ENCODE results near the gene CDH16. TPM values are rescaled to one million over a fixed set of nuclear protein-coding genes. Genes with fewer than 3 reads are reported as not detected.

Gene CDH16
- total and polyA plus RNA-seq, 2 of the 13 experiments (the other 11 are each of a cell fraction or from before 2014, with no cell fraction given): 2.7 to 3.9 TPM

GRCh38 chr16:66954097-66954659, 35.5 kb upstream of the CDH16 start (continued):
- peak; percentile 72 for TF ChIP-seq ERF (CRISPR knock-in tag; IDR thresholded peaks at IDR 0.05)
- TF ChIP-seq RCOR2 (CRISPR knock-in tag; IDR thresholded peaks at IDR 0.05): peak; percentile 66; the same call in 1 of the 2 replicates
- no peak for TF ChIP-seq POLR2AphosphoS5 (IDR thresholded peaks at IDR 0.05; ENCODE audit: low read depth, low read length)
- TF ChIP-seq MATR3 (CRISPR knock-in tag; IDR thresholded peaks at IDR 0.05): no peak
- no peak for TF ChIP-seq AGO1 (IDR thresholded peaks at IDR 0.05; ENCODE audit: low read depth, low read length, poor library complexity, severe bottlenecking)
- TF ChIP-seq ZNF580 (CRISPR knock-in tag; IDR thresholded peaks at IDR 0.05; ENCODE audit: borderline replicate concordance, low read depth): peak; percentile 49; the same call in 1 of the 2 replicates
- 0 out of 2 replicates have a peak, but pooled peaks have one; percentile 29 for TF ChIP-seq RFX3 (CRISPR knock-in tag; IDR thresholded peaks at IDR 0.05)
- peak; percentile 46; the same call in 1 of the 2 replicates for TF ChIP-seq DRAP1 (CRISPR knock-in tag; IDR thresholded peaks at IDR 0.05)
- no peak for TF ChIP-seq TEF (CRISPR knock-in tag; IDR thresholded peaks at IDR 0.05)
- peak; percentile 71; the same call in 1 of the 2 replicates for TF ChIP-seq MIER2 (CRISPR knock-in tag; IDR thresholded peaks at IDR 0.05)
- TF ChIP-seq TEAD3 (CRISPR knock-in tag; optimal IDR thresholded peaks at IDR 0.05; ENCODE audit: borderline replicate concordance): peak; percentile 11
- peak in 1 of 2 experiments; percentile 38; a peak in 1 of 4 replicates for TF ChIP-seq KLF16 (CRISPR knock-in tag; IDR thresholded peaks at IDR 0.05)
- TF ChIP-seq ZBTB34 (CRISPR knock-in tag; IDR thresholded peaks at IDR 0.05): no peak
- TF ChIP-seq THRA (CRISPR knock-in tag; IDR thresholded peaks at IDR 0.05; ENCODE audit: borderline replicate concordance): peak; percentile 58; the same call in 1 of the 2 replicates
- TF ChIP-seq ZNF24 (IDR thresholded peaks at IDR 0.05): 0 out of 2 replicates have a peak, but pooled peaks have one; percentile 46
- no peak for TF ChIP-seq ZNF646 (CRISPR knock-in tag; IDR thresholded peaks at IDR 0.05)
- TF ChIP-seq JARID2 (CRISPR knock-in tag; IDR thresholded peaks at IDR 0.05; ENCODE audit: insufficient replicate concordance): peak; percentile 54
- peak; percentile 62; the same call in 1 of the 2 replicates for TF ChIP-seq HDAC2 (CRISPR knock-in tag; IDR thresholded peaks at IDR 0.05)
- no peak for TF ChIP-seq TGIF2 (CRISPR knock-in tag; IDR thresholded peaks at IDR 0.05)

All from HepG2 (cell line).